Skeletal muscle tissue (tissue), 4 donors: ENCODE data around the gene CCDC177. TPM values are rescaled to one million over a fixed set of nuclear protein-coding genes. Genes with fewer than 3 reads are reported as not detected.

Source experiments
- H3K27ac ChIP-seq: one replicate; pipeline ENCODE4 v1.7.0; 2013; ENCODE audit warnings: mild to moderate bottlenecking, low read depth, low read length, inconsistent platforms
- H3K27me3 ChIP-seq, 3 donors: one replicate each; pipeline ENCODE4 v1.7.0; 2013; ENCODE audit warnings: low read length in 3 of 3; ENCODE audit not compliant: control insufficient read depth in 3 of 3, insufficient read depth in 3 of 3
- H3K36me3 ChIP-seq, 3 donors: one replicate each; pipeline ENCODE4 v1.7.0; 2013; ENCODE audit warnings: low read length in 3 of 3; ENCODE audit not compliant: control insufficient read depth in 3 of 3, insufficient read depth in 3 of 3
- H3K4me1 ChIP-seq, 3 donors: one replicate each; pipeline ENCODE4 v1.7.0; 2013; ENCODE audit warnings: low read length in 3 of 3, mild to moderate bottlenecking in 3 of 3; ENCODE audit not compliant: control insufficient read depth in 3 of 3, insufficient read depth in 3 of 3
- H3K4me3 ChIP-seq, 3 donors: one replicate each; pipeline ENCODE4 v1.7.0; 2013; ENCODE audit warnings: low read length in 3 of 3
- H3K9ac ChIP-seq, 3 donors: one replicate each; pipeline ENCODE4 v1.7.0; 2013; ENCODE audit warnings: low read length in 3 of 3, mild to moderate bottlenecking in 3 of 3, moderate library complexity in 2 of 3, low read depth in 1 of 3
- H3K9me3 ChIP-seq, 3 donors: one replicate each; pipeline ENCODE4 v1.7.0; 2013; ENCODE audit warnings: low read length in 3 of 3; ENCODE audit not compliant: control insufficient read depth in 3 of 3
- total RNA-seq: library from RNA; depleted of rRNA; stranded (reverse); fragments of >200 nt; gene quantifications from one replicate; pipeline ENCODE4 v1.2.3, GENCODE V29; 2014
- donor health status: Osteomylitis.

CCDC177 gene
- total RNA-seq, 1 donor from 2014 or later = not detected

GRCh38 chr14:69536971-69537370 lies 37.7 kb downstream of the CCDC177 start:
- Histone ChIP-seq H3K27me3 (peaks cover 3 to 6% (median 6%) of the 10 kb centered on the region in 3 donors), H3K9me3 (no peaks in the 10 kb centered on the region), H3K4me3 (no peak overlapping the region), H3K9ac (no peak overlapping the region), H3K36me3 (no peaks in the 10 kb centered on the region), H3K27ac (no peak overlapping the region), H3K4me1 (peaks cover 0 to 4% (median 0%) of the 10 kb centered on the region in 3 donors)

DNA sequence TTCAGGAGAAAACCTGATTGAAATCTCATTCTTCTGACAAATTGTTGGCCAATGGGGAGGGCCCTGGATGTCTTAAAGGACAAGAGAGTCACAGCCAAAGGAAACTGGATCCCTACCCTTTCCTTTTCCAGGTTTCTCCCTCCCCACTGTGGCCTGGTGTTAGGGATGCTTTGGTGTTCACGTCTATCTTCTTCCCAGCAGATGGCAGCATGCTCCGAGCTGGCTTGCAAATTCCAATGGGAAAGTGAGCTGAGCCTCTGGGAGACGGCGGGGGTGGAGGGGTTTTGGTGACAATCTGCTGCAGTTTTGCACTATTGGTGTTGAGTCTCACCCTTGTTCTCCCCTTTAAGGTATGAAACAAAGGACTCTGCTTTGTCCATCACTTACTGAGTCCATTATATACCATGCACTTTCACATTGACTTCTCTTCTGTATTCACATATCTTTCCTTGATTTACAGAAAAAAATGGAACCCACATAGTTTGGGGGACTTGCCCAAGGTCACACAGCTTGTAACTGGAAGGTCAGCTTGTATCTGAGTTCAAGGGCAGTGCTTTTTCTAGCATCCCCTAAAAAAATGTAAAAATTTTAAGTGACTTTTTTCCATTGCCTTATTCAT lies 39.3 kb downstream of the CCDC177 start:
- Histone ChIP-seq H3K4me3 (no peak overlapping the region), H3K27ac (no peak overlapping the region), H3K4me1 (peaks cover 0 to 4% (median 0%) of the 10 kb centered on the region in 3 donors), H3K9me3 (no peaks in the 10 kb centered on the region), H3K27me3 (peaks cover 3 to 7% (median 6%) of the 10 kb centered on the region in 3 donors), H3K36me3 (no peaks in the 10 kb centered on the region), H3K9ac (no peak overlapping the region)

GRCh38 chr14:69532561-69533340 lies 41.9 kb downstream of the CCDC177 start:
- Histone ChIP-seq H3K9ac (no peak overlapping the region), H3K9me3 (no peaks in the 10 kb centered on the region), H3K4me1 (no peaks in the 10 kb centered on the region), H3K36me3 (no peaks in the 10 kb centered on the region), H3K27ac (no peak overlapping the region), H3K27me3 (peaks cover 2 to 7% (median 6%) of the 10 kb centered on the region in 3 donors), H3K4me3 (no peak overlapping the region)

- Histone ChIP-seq H3K4me1 (no peaks in the 10 kb centered on the region), H3K27me3 (peaks cover 5 to 11% (median 6%) of the 10 kb centered on the region in 3 donors), H3K9me3 (no peaks in the 10 kb centered on the region), H3K36me3 (no peaks in the 10 kb centered on the region), H3K27ac (no peak overlapping the region), H3K9ac (no peak overlapping the region), H3K4me3 (no peak overlapping the region)
Observed at GRCh38 chr14:69531135-69531534, 43.5 kb downstream of the CCDC177 start.

DNA sequence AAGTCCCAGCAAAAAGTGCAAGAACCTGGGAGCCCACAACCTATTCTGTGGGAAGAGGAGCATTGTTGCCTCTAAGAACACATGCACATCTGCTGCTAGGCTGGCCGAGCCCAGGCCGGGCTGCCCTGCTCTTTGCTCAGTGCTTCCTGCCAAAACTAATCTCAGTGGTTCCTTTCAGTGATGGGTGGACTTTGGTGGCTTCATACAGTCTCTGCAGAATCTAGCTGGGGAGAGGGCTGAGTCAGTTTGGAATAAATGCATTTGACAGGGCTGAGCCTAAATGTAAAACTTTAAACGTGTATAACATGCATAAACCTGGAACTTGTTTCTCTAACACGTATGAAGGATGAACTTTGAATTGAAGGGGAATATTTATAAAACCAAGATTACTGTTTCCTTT lies 44.6 kb downstream of the CCDC177 start:
- Histone ChIP-seq H3K4me3 (no peak overlapping the region), H3K4me1 (no peaks in the 10 kb centered on the region), H3K27me3 (peaks cover 5 to 11% (median 6%) of the 10 kb centered on the region in 3 donors), H3K27ac (no peak overlapping the region), H3K36me3 (no peaks in the 10 kb centered on the region), H3K9me3 (no peaks in the 10 kb centered on the region), H3K9ac (no peak overlapping the region)

DNA sequence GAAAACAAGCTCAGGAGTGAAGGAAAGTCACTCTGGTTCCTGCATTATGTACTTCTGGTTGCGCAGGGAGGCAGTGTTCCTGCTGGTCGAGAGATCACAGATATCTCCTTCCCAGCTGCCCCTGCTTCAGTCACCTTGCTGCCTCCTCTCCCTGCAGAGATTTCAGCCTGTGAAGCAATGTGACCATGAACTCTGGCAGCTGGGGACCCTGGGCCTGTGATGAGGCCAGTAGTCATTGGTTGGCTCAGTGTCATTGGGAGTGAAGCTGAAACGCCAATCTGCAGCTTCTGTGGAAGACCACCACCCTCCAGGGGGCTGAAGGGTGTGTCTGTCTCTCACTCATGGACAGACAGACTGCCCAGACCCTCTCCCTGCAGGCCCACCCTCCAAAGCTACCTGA lies 45.1 kb downstream of the CCDC177 start:
- H3K27ac ChIP-seq = no peak overlapping the region
- H3K27me3 ChIP-seq = peaks cover 5 to 11% (median 6%) of the 10 kb centered on the region in 3 donors
- no peaks in the 10 kb centered on the region for H3K36me3 ChIP-seq
- no peak overlapping the region for H3K4me3 ChIP-seq
- H3K9me3 ChIP-seq = no peaks in the 10 kb centered on the region
- H3K4me1 ChIP-seq = no peaks in the 10 kb centered on the region
- no peak overlapping the region for H3K9ac ChIP-seq

DNA sequence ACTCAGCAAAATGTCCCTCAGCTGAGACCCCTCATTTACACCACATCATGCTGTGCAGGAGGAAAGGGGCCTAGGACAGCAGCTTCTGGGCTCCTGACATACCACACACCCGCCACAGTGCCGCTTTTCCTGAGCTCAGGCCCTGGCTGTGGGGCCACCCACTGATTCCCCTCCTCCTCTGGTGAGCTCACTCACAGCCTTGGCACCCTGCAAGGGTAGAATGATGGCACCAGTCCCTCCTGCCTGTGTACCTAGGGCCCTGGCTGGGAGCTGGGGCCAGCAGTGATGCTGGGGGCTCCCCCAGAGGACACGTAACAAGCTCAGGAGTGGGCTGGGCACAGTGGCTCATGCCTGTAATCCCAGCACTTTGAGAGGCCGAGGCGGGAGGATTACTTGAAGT lies 45.7 kb downstream of the CCDC177 start:
- no peaks in the 10 kb centered on the region for H3K36me3 ChIP-seq
- no peak overlapping the region for H3K27ac ChIP-seq
- no peak overlapping the region for H3K9ac ChIP-seq
- no peaks in the 10 kb centered on the region for H3K9me3 ChIP-seq
- H3K27me3 ChIP-seq = peaks cover 5 to 11% (median 6%) of the 10 kb centered on the region in 3 donors
- no peak overlapping the region for H3K4me3 ChIP-seq
- H3K4me1 ChIP-seq = no peaks in the 10 kb centered on the region

DNA sequence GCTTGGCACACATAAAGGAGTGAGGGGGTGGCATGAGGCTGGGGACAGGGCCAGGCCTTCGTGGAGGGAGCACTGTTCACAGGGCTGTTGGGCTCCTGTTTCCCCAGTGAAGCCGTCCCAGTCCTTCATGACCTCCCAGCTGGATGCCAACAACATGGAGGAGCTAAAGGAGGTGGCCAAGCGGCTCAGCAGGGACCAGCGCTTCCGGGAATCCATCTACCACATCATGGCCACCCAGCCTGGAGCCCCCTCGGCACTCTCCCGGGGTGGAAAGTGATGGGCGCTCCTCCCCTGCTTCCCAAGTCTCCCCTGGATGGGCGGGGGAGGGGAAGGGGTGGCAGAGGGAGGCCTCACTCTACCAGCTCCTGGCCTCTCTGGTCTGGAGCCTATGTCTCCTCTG lies 46.5 kb downstream of the CCDC177 start:
- Histone ChIP-seq H3K27me3 (peaks cover 4 to 8% (median 5%) of the 10 kb centered on the region in 3 donors), H3K4me1 (no peaks in the 10 kb centered on the region), H3K36me3 (no peaks in the 10 kb centered on the region), H3K27ac (no peak overlapping the region), H3K9ac (no peak overlapping the region), H3K4me3 (no peak overlapping the region), H3K9me3 (no peaks in the 10 kb centered on the region)

DNA sequence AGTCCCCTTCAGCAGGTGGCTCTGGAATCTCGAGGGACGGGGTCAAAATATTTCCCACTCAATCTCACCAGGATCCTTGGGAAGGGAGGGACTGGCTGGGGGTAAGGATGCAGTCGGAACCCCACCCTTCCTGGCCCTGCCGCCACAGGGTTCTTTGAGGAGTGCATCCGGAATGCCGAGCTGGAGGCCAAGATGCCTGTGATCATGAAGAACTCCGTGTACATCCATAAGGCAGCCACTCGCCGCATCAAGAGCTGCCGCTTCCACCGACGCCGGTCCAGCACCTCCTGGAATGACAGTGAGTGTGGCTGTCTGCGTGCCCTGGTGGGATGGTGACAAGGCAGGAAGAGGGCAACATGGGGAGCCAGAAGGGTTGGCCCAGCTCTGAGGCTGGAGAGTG lies 47.0 kb downstream of the CCDC177 start:
- no peaks in the 10 kb centered on the region for H3K36me3 ChIP-seq
- no peak overlapping the region for H3K9ac ChIP-seq
- H3K4me3 ChIP-seq = no peak overlapping the region
- H3K4me1 ChIP-seq = no peaks in the 10 kb centered on the region
- H3K9me3 ChIP-seq = no peaks in the 10 kb centered on the region
- H3K27ac ChIP-seq = no peak overlapping the region
- H3K27me3 ChIP-seq = peaks cover 0 to 6% (median 5%) of the 10 kb centered on the region in 3 donors

GRCh38 chr14:69525896-69526295 lies 48.8 kb downstream of the CCDC177 start:
- Histone ChIP-seq H3K9ac (no peak overlapping the region), H3K4me1 (no peaks in the 10 kb centered on the region), H3K27me3 (peaks cover 0 to 9% (median 7%) of the 10 kb centered on the region in 3 donors), H3K36me3 (no peaks in the 10 kb centered on the region), H3K27ac (no peak overlapping the region), H3K9me3 (no peaks in the 10 kb centered on the region), H3K4me3 (no peak overlapping the region)
